Heart left ventricle (tissue), 16 donors: ENCODE measurements around the gene MICB. TPM values are rescaled to one million over a fixed set of nuclear protein-coding genes. Genes with fewer than 3 reads are reported as not detected.

Experiments
- ATAC-seq, 4 donors: fragments of 200-7000 bp; cut with Tn5 transposase; one replicate each; pipeline ENCODE4 v1.9.1; 2020 to 2022; ENCODE audit warnings: moderate library complexity in 4 of 4, mild to moderate bottlenecking in 3 of 4, moderate number of reproducible peaks in 1 of 4
- DNase-seq, 5 donors: peaks; one replicate each; pipeline ENCODE4 v3.0.0-alpha.2; 2020
- H3K27ac ChIP-seq, 12 donors: fragments of 200-600 bp; sonication (generic) in 4 of 12; one replicate each; pipeline versions ENCODE4 v1.5.0 to v1.8.0; 2016 to 2022; ENCODE audit warnings: mild to moderate bottlenecking in 2 of 12
- H3K27me3 ChIP-seq, 9 donors: fragments of 200-600 bp; sonication (generic) in 2 of 9; one replicate each; pipeline versions ENCODE4 v1.5.1 to v1.8.0; 2016 to 2022; ENCODE audit warnings: mild to moderate bottlenecking in 3 of 9
- H3K36me3 ChIP-seq, 9 donors: fragments of 200-600 bp; sonication (generic) in 2 of 9; one replicate each; pipeline versions ENCODE4 v1.5.0 to v1.8.0; 2018 to 2022; ENCODE audit warnings: mild to moderate bottlenecking in 2 of 9
- H3K4me1 ChIP-seq, 12 donors: fragments of 200-600 bp; sonication (generic) in 4 of 12; one replicate each; pipeline versions ENCODE4 v1.5.0 to v1.8.0; 2016 to 2022; ENCODE audit warnings: mild to moderate bottlenecking in 3 of 12
- H3K4me3 ChIP-seq, 12 donors: fragments of 200-600 bp; sonication (generic) in 4 of 12; one replicate each; pipeline versions ENCODE4 v1.5.0 to v1.8.0; 2017 to 2022; ENCODE audit warnings: mild to moderate bottlenecking in 9 of 12, moderate library complexity in 4 of 12
- H3K9me3 ChIP-seq, 12 donors: fragments of 200-600 bp; sonication (generic) in 4 of 12; one replicate each; pipeline versions ENCODE4 v1.5.0 to v1.8.0; 2016 to 2022; ENCODE audit warnings: mild to moderate bottlenecking in 1 of 12
- POLR2A ChIP-seq, 2 donors: fragments of 450-650 bp; IDR thresholded peaks; one replicate each; pipeline ENCODE4 v1.6.1; 2017; ENCODE audit warnings: antibody characterized with exemption in 2 of 2, mild to moderate bottlenecking in 2 of 2, moderate library complexity in 2 of 2
- WGBS, 4 donors: extraction: QIAGEN DNeasy Blood & Tissue Kit in 2 of 4; methylation state at CpG; one replicate each; pipeline versions ENCODE4 v1.1.5 to v1.1.7; 2013 to 2018; 5-methylcytosine and 5-hydroxymethylcytosine counted together
- intact Hi-C, 10 donors: fragments of 100-400 bp; cut with DNase I; formaldehyde crosslinking; loops; one replicate each; pipeline versions ENCODE4 v1.11.1 to v1.14.2; 2022
- polyA plus RNA-seq, 2 donors: library from polyadenylated mRNA; stranded (reverse); fragments of 200-250 nt; gene quantifications; one replicate each; pipeline ENCODE4 v1.2.3, GENCODE V29; 2013
- total RNA-seq, 9 donors: library from RNA; depleted of rRNA in 2 of 9; stranded (reverse); fragments of >200 nt in 2 of 9; fragmentation: NEBNext Ultra II Directional in 3 of 9; extraction: Animal tissue kit (Norgen Biotek cat#: 25700) in 3 of 9; gene quantifications; one replicate each; pipeline versions ENCODE4 v1.1.0 to v1.2.4, GENCODE V29; 2016 to 2023
- TF ChIP-seq, protein P1 (sequence below), 12 donors: fragments of 200-600 bp; sonication (generic) in 4 of 12; IDR thresholded peaks; one replicate each; pipeline versions ENCODE4 v1.5.0 to v1.8.0; 2018 to 2022; ENCODE audit warnings: antibody characterized with exemption in 12 of 12, mild to moderate bottlenecking in 5 of 12
- donor health status: ischemic (EF 13 %, LVEDD 7.1; RV severe dilation, severe dysfunction).
- donor health status: healthy with polysubstance abuse.
- donor health status: DM: no; HTN: yes; CAD: no.
- donor health status: DM: no; HTN: no; CAD: no.
- donor health status: ischemic (EF 25% LVEDD 6.9; RV normal size, moderate dysfunction).
- donor health status: ischemic (EF 25% LVEDD 5.7; RV mildly dilated, moderate dysfunction).
- donor health status: healthy.
- donor health status: DM: yes; HTN: yes; CAD: no.
- donor health status: ischemic (EF 35%, LVEDD 5.7; RV mildly dilated, moderate dysfunction).
- donor health status: nonischemic (EF 11% LVEDD 7.7; RV severe dilation, severe dysfunction).
- donor health status: DM: yes; HTN: yes; CAD: no.
- donor health status: PGD.
- donor health status: ischemic (EF 29% LVEDD 5.4; RV normal size, mild dysfunction).
- donor health status: nonischemic (EF 23%, LVEDD 6.1; RV moderate dilation, normal function).

The MICB gene
- total and polyA plus RNA-seq, 11 donors, result 0.84 to 8.8 (median 1.4) TPM

DNA sequence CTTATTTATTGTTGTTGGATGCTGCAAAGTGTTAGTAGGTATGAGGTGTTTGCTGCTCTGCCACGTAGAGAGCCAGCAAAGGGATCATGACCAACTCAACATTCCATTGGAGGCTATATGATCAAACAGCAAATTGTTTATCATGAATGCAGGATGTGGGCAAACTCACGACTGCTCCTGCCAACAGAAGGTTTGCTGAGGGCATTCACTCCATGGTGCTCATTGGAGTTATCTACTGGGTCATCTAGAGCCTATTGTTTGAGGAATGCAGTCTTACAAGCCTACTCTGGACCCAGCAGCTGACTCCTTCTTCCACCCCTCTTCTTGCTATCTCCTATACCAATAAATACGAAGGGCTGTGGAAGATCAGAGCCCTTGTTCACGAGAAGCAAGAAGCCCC is 12.1 kb downstream of the MICB start:
- no peaks in the 10 kb centered on the region for H3K9me3 ChIP-seq
- H3K4me1 ChIP-seq, result no peaks in the 10 kb centered on the region
- H3K4me3 ChIP-seq, result no peak overlapping the region
- H3K27ac ChIP-seq, result no peak overlapping the region
- TF ChIP-seq POLR2A (IDR thresholded peaks at IDR 0.05), result no peak
- TF ChIP-seq, protein P1, sequence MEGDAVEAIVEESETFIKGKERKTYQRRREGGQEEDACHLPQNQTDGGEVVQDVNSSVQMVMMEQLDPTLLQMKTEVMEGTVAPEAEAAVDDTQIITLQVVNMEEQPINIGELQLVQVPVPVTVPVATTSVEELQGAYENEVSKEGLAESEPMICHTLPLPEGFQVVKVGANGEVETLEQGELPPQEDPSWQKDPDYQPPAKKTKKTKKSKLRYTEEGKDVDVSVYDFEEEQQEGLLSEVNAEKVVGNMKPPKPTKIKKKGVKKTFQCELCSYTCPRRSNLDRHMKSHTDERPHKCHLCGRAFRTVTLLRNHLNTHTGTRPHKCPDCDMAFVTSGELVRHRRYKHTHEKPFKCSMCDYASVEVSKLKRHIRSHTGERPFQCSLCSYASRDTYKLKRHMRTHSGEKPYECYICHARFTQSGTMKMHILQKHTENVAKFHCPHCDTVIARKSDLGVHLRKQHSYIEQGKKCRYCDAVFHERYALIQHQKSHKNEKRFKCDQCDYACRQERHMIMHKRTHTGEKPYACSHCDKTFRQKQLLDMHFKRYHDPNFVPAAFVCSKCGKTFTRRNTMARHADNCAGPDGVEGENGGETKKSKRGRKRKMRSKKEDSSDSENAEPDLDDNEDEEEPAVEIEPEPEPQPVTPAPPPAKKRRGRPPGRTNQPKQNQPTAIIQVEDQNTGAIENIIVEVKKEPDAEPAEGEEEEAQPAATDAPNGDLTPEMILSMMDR (IDR thresholded peaks at IDR 0.05), result no peak
- no peak for ATAC-seq
- 70 to 82% (median 78%) methylated on average over 4 of the region's 4 CpGs for WGBS, 4 donors
- no peak for DNase-seq
- H3K27me3 ChIP-seq, result peaks cover 0 to 4% (median 0%) of the 10 kb centered on the region in 9 donors
- peaks cover 0 to 44% (median 10%) of the 10 kb centered on the region in 9 donors for H3K36me3 ChIP-seq
- intact Hi-C loops, result no loop called here

DNA sequence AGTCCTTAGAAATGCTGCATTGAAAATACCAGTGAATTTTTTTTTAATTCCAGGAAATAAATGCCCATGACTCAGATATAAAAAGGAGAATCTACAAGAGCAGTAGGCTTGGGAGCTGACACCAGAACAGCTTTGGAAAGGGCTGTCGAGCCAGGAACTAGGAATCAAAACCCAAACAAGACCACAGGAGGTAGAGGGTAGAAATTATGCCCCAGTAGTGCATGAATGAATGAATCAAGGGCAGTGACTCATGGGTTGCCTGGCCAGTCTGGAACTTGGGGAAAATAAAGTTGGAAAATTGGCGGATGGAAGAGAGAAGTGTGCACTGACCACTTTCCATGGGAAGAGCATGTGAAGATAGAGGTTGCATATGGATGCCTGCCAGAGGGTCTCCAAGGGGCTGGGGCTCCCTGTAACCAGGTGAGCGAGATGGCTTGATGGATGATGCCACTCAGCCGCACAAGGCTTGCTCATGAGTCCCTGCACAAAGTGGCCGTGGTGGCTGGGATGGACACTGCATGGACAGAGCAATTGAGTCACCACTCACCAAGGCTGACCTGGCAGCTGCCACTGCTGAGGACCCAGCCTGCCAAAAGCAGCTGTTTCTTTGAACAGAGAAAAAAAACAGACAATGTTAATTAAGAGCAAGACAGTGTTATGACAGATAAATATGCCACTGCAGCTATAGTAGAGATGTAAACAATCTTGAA is 15.7 kb downstream of the MICB start:
- H3K9me3 ChIP-seq, result no peaks in the 10 kb centered on the region
- no peak overlapping the region for H3K27ac ChIP-seq
- no peaks in the 10 kb centered on the region for H3K27me3 ChIP-seq
- no peak overlapping the region for H3K4me3 ChIP-seq
- peaks cover 0 to 14% (median 0%) of the 10 kb centered on the region in 12 donors for H3K4me1 ChIP-seq
- DNase-seq (no peak), ATAC-seq (no peak)
- no peak for TF ChIP-seq POLR2A (IDR thresholded peaks at IDR 0.05)
- TF ChIP-seq, protein P1 (IDR thresholded peaks at IDR 0.05), result no peak
- WGBS, 4 donors, result 65 to 83% (median 77%) methylated on average over 4 to 5 of the region's 5 CpGs
- intact Hi-C loops, result no loop called here
- peaks cover 0 to 23% (median 5%) of the 10 kb centered on the region in 9 donors for H3K36me3 ChIP-seq

DNA sequence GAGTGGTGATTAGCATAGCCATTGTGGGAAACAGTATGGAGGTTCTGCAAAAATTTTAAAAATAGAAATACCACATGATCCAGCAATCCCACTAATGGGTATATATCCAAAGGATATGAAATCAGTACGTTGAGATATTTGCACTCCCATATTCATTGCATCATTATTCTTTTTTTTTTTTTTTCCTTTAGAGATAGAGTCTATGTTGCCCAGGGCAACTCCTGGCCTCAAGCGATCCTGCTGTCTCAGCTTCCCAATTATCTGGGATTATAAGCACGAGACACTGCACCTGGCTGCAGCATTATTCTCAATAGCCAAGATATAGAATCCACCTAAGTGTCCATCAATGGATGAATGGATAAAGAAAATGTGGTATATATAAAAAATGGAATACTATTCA is 23.9 kb downstream of the MICB start:
- Histone ChIP-seq H3K27me3 (no peaks in the 10 kb centered on the region), H3K27ac (no peak overlapping the region), H3K4me3 (no peak overlapping the region), H3K36me3 (no peaks in the 10 kb centered on the region), H3K9me3 (no peaks in the 10 kb centered on the region), H3K4me1 (peaks cover 0 to 5% (median 0%) of the 10 kb centered on the region in 12 donors)
- 81 to 84% (median 82%) methylated on average over 3 of the region's 3 CpGs for WGBS, 4 donors
- ATAC-seq (no peak), DNase-seq (no peak)
- TF ChIP-seq, protein P1 (IDR thresholded peaks at IDR 0.05), result no peak
- TF ChIP-seq POLR2A (IDR thresholded peaks at IDR 0.05), result no peak
- intact Hi-C loops, result no loop called here

DNA sequence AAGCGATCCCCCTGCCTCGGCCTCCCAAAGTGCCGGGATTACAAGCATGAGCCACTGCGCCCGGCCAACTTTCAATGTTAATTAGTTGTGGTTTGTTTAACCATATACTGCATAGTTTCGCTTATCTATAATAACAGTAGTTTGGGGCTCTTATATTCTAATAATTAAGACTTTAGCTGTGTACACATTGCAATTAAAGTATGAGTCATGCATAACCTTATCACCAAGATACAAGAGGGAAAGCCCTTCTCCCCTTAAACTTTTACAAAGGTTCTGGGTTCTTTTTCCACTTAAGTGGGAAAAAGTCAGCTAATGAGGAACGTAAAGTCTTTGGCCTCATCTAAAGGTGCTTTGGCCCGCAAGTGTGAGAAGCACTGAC is 27.6 kb downstream of the MICB start:
- WGBS, 4 donors, result 74 to 80% (median 80%) methylated on average over 8 of the region's 8 CpGs
- Histone ChIP-seq H3K27ac (peak overlapping the region in 1 of 12 donors; percentile 9), H3K27me3 (no peaks in the 10 kb centered on the region), H3K36me3 (peaks cover 0 to 13% (median 12%) of the 10 kb centered on the region in 9 donors), H3K4me1 (no peaks in the 10 kb centered on the region), H3K9me3 (no peaks in the 10 kb centered on the region), H3K4me3 (no peak overlapping the region)
- TF ChIP-seq POLR2A (IDR thresholded peaks at IDR 0.05), result no peak
- TF ChIP-seq, protein P1 (IDR thresholded peaks at IDR 0.05), result no peak
- DNase-seq, result no peak
- intact Hi-C loops, result no loop called here
- ATAC-seq, result no peak
